ENCODE measurements around the gene MARCHF9.

DNA sequence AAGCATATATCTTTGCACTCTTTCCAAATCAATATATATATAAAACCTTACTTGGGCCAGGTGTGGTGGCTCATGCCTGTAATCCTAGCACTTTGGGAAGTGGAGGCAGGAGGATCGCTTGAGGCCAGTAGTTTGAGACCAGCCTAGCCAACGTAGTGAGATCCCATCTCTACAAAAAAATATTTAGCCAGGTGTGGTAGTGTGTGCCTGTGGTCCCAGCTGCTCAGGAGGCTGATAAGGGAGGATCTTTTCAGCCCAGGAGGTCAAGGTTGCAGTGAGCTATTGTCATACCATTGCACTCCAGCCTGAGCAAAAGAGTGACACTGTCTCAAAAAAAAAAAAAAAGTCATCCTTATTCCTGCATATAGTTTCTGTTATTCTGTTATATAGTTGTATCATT lies 46.6 kb upstream of the MARCHF9 start:
- TF ChIP-seq CTCF (IDR thresholded peaks at IDR 0.05 in 2 of 3, conservative IDR thresholded peaks at IDR 0.05 in 1 of 3; ENCODE audit: borderline replicate concordance in 1 of 3, insufficient read depth in 1 of 3, low read depth in 2 of 3, low read length in 2 of 3) (no peak), EZH2 (IDR thresholded peaks at IDR 0.05) (no peak), EGR1 (IDR thresholded peaks at IDR 0.05; ENCODE audit: low read depth) (no peak), SRF (IDR thresholded peaks at IDR 0.05; ENCODE audit: low read depth) (no peak), FOSL1 (IDR thresholded peaks at IDR 0.05; ENCODE audit: low read depth) (no peak), CBX3 (IDR thresholded peaks at IDR 0.05; ENCODE audit: low read depth) (no peak), SIN3A (IDR thresholded peaks at IDR 0.05; ENCODE audit: low read depth) (no peak), POLR2A (IDR thresholded peaks at IDR 0.05; ENCODE audit: borderline replicate concordance, extremely low read depth, insufficient read depth, insufficient read length) (no peak)
- TF ChIP-seq, protein P1, sequence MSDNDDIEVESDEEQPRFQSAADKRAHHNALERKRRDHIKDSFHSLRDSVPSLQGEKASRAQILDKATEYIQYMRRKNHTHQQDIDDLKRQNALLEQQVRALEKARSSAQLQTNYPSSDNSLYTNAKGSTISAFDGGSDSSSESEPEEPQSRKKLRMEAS (IDR thresholded peaks at IDR 0.05) = no peak

All from HCT116 (cell line).